HFFc6 (cell line): ENCODE results near the gene NXPH3. TPM values are rescaled to one million over a fixed set of nuclear protein-coding genes. Genes with fewer than 3 reads are reported as not detected.

Experiments used
- DNase-seq: peaks from one replicate; pipeline ENCODE4 v3.0.0-alpha.2; 2018
- H3K27ac Mint-ChIP-seq: 2 replicates; pipeline ENCODE4 v1.8.0; 2020; ENCODE audit warnings: mild to moderate bottlenecking, mixed read lengths
- H3K27me3 Mint-ChIP-seq: 2 replicates; pipeline ENCODE4 v1.8.0; 2021; ENCODE audit warnings: mild to moderate bottlenecking, moderate library complexity, mixed read lengths; ENCODE audit not compliant: insufficient read depth
- H3K36me3 Mint-ChIP-seq: 2 replicates; pipeline ENCODE4 v1.8.0; 2021; ENCODE audit warnings: low read depth, mixed read lengths
- H3K4me1 Mint-ChIP-seq: 2 replicates; pipeline ENCODE4 v1.8.0; 2020; ENCODE audit warnings: low read depth, mixed read lengths
- H3K4me3 Mint-ChIP-seq: 2 replicates; pipeline ENCODE4 v1.8.0; 2020; ENCODE audit warnings: mild to moderate bottlenecking, moderate library complexity, mixed read lengths
- H3K9me3 Mint-ChIP-seq: 2 replicates; pipeline ENCODE4 v1.8.0; 2020; ENCODE audit warnings: mild to moderate bottlenecking, mixed read lengths
- CTCF ChIP-seq: fragments of 200-600 bp; sonication (generic); IDR thresholded peaks from 2 replicates; pipeline ENCODE4 v1.5.0; 2021; ENCODE audit warnings: antibody characterized with exemption, mild to moderate bottlenecking
- total RNA-seq, 6 experiments: library from RNA; stranded (reverse); fragmentation: NEBNext Ultra II Directional; extraction: Animal tissue kit (Norgen Biotek cat#: 25700); gene quantifications; 2 replicates in 1 of 6; 3 replicates in 5 of 6; pipeline ENCODE4 v1.2.3, GENCODE V29; 2021

Gene NXPH3
- total RNA-seq, 6 experiments from 2014 or later: 0.59 to 2.3 (median 1.5) TPM

DNA sequence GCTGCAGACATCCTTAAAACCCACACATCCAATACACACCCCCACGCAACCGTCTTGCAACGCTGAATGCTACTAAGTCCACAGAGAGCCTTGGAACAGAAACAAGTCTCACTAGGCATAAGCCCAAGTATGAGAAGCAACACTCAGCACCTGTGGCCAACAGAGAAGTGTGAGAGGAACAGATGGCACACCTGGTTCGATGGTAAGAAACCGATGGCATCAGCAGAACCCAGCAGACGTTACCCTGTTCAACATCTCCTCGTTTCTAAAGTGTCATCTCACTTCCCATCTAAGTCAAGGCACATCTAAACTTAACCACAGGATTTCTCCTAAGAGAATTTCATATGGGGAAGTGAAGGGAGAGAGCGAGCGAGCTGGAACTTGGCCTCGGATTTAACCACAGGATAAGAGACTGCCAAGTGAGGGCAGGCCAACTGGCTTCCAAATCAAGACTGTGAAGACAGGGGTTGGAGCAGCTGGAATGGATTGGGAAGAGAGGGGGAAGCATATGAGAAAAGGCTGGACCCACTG is 41.0 kb downstream of the NXPH3 start:
- no peak for TF ChIP-seq CTCF
- no peaks in the 10 kb centered on the region for H3K9me3 Mint-ChIP-seq
- no peak overlapping the region for H3K4me3 Mint-ChIP-seq
- no peak overlapping the region; the same call in 1 of the 2 replicates for H3K27ac Mint-ChIP-seq
- H3K4me1 Mint-ChIP-seq: peaks cover 48% of the 10 kb centered on the region
- H3K27me3 Mint-ChIP-seq: 0 out of 2 replicates have a peak, but pooled peaks cover 3% of the 10 kb centered on the region
- peaks cover 37% of the 10 kb centered on the region for H3K36me3 Mint-ChIP-seq
- no peak for DNase-seq

GRCh38 chr17:49618028-49618611 is 42.4 kb downstream of the NXPH3 start:
- H3K4me3 Mint-ChIP-seq: no peak overlapping the region
- 0 out of 2 replicates have a peak, but pooled peaks cover 3% of the 10 kb centered on the region for H3K27me3 Mint-ChIP-seq
- no peak for TF ChIP-seq CTCF
- DNase-seq: no peak
- H3K9me3 Mint-ChIP-seq: no peaks in the 10 kb centered on the region
- peak overlapping the region; percentile 58 for H3K27ac Mint-ChIP-seq
- peaks cover 35% of the 10 kb centered on the region for H3K36me3 Mint-ChIP-seq
- H3K4me1 Mint-ChIP-seq: peaks cover 42% of the 10 kb centered on the region

DNA sequence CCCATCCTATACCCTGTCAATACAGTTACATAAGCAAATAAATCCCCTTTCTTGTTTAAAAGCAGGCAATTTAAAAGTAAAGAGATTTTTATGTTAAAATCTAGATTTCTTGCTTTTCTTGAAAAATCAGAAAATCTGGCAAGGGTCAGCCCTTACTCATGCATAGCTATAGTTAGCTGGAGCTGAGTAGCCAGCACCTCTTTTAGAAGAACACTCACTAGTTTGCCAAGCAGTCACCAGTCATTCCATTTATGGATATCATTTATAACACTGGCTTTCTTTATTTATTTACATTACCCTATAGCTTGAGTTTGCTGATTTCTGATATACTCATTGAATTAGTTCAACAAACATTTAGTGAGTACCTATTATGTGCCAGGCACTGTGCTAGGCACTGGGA is 45.7 kb downstream of the NXPH3 start:
- H3K27me3 Mint-ChIP-seq: 0 out of 2 replicates have a peak, but pooled peaks cover 3% of the 10 kb centered on the region
- TF ChIP-seq CTCF: no peak
- no peaks in the 10 kb centered on the region for H3K9me3 Mint-ChIP-seq
- DNase-seq: no peak
- peaks cover 42% of the 10 kb centered on the region for H3K4me1 Mint-ChIP-seq
- no peak overlapping the region for H3K4me3 Mint-ChIP-seq
- H3K27ac Mint-ChIP-seq: no peak overlapping the region; the same call in 1 of the 2 replicates
- peaks cover 25% of the 10 kb centered on the region for H3K36me3 Mint-ChIP-seq

GRCh38 chr17:49621946-49622529 is 46.4 kb downstream of the NXPH3 start:
- Mint-ChIP-seq H3K27ac (no peak overlapping the region; the same call in 1 of the 2 replicates), H3K27me3 (0 out of 2 replicates have a peak, but pooled peaks cover 3% of the 10 kb centered on the region), H3K36me3 (peaks cover 25% of the 10 kb centered on the region), H3K4me3 (no peak overlapping the region), H3K4me1 (peaks cover 42% of the 10 kb centered on the region), H3K9me3 (no peaks in the 10 kb centered on the region)
- DNase-seq: no peak
- no peak for TF ChIP-seq CTCF

DNA sequence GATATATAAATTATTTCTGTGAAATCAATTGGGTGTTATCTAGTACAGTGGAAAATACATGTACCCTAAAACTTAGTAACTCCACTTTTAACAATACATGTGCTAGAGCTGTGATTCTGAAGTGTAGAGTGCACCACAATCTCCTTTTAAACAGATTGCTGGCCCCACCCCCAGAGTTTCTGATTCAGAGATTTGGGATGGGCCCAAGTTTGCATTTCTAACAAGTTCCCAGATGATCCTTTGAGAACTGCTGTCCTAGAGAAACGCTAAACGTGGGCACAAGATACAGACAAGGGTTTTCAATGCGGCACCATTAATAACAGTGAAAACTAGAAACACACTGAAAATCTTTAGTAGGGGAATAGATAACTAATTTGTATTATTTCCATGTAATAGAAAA is 49.2 kb downstream of the NXPH3 start:
- Mint-ChIP-seq H3K36me3 (peaks cover 14% of the 10 kb centered on the region), H3K9me3 (no peaks in the 10 kb centered on the region), H3K4me3 (0 out of 2 replicates have a peak overlapping the region, but pooled peaks have one; percentile 2), H3K27me3 (peaks cover 5% of the 10 kb centered on the region; the same call in 1 of the 2 replicates), H3K27ac (peak overlapping the region; percentile 68), H3K4me1 (peaks cover 47% of the 10 kb centered on the region)
- no peak for TF ChIP-seq CTCF
- DNase-seq: peak; percentile 33
